Measurements from ENCODE around the gene GARIN6.
A peak's percentile ranks its signal among the peaks of the same experiment; 100 is the strongest.
"Not testable (repeated sequence)": the region's sequence is repeated elsewhere in the genome, so short reads cannot be mapped to it uniquely, and the experiment has no call there.

GARIN6 gene

DNA sequence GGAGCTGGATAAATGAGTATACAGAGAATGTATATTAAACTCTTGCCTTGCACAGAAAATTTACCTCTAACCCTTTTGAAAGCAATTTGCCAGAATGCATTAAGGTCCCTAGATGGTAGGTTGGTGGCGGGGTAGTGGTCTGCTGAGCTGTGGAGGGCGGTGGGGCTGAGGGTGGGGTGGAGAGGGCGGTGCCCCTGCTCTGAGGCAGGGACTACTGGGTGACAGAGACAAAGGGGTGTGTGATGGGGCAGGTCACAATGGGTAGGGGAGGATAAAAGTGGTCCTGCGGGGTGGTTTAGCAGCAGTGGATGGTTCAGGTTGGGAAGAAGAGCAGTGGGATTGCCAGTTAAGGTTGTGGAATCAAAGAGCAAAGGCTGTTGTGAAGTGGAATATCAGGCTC lies at the start of gene GARIN6:
Gene GARIN6 (plus strand): TSS at position 301 of the 400 bp plus-strand sequence. CDS start 422 bp downstream, outside the sequence.
- no peak for DNase-seq (ENCODE audit: extremely low spot score, insufficient read length, low read depth)
- FAIRE-seq, result no peak

- FAIRE-seq, result no peak
Measured at GRCh38 chr12:99598785-99599184, 48.8 kb upstream of the GARIN6 start.

DNA sequence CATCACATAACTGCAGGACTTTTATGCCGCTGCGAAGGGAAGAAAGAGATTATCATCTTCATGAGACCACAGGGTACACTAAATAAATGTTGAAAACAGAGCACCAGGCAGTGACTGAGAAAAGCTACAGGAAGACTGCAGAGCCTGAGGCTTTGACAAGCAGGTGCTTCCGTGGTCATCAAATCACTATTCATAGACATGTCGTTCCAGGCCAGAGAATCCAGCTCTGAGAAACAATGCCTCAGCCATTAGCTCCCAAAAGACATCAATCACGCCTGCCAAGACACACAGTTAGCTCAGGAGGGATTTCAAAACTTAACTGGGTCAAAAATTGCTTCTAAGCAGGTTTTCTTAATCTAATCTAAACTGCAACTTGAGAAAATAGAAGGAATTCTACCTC lies 47.2 kb upstream of the GARIN6 start:
- FAIRE-seq (peak; percentile 86), DNase-seq (ENCODE audit: extremely low spot score, insufficient read length, low read depth) (no peak)

More at GRCh38 chr12:99598785-99599184, 48.8 kb upstream of the GARIN6 start:
- no peak for DNase-seq (ENCODE audit: extremely low spot score, insufficient read length, low read depth)

GRCh38 chr12:99609455-99610181 lies 37.9 kb upstream of the GARIN6 start:
- no peak for DNase-seq (ENCODE audit: extremely low spot score, insufficient read length, low read depth)
- no peak for FAIRE-seq

DNA sequence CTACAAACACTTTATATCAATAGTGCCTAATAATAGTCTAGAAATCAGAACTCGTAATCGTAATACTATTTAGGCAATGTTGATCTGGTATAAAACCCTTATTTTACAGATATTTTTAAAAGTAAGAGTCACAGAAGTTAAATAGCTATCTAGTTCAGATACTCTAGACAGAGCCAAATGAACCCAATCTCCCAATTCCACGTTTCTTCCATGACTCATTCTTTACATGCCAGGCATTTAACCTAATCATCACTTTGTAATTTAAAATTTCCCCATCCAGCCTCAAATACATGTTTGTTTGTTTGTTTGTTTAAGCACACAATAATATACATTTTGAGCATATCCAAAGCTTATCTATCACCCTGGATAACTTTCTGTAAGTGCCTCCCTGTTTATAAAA lies 36.4 kb upstream of the GARIN6 start:
- no peak for FAIRE-seq
- DNase-seq (ENCODE audit: extremely low spot score, insufficient read length, low read depth), result no peak

GRCh38 chr12:99611599-99611998 lies 36.0 kb upstream of the GARIN6 start:
- FAIRE-seq, result no peak

DNA sequence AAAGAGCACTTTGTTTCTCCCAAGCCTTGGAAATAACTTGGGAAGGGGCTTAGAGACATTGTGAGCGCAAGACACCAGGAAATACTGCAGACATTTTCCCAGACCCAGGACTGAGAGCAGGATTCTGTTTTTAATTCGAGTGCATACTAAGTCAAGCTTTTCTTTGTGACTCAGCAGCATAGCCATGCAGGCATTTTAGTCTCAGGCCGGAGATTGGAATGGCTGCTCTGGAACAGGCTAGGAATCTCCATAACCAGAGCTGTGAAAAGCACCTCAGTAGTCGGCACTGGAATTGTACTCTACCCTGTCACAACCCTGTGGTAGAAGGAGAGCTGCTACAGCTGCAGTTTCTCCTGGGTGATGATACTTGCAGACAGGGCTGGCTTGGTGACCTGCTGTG lies 28.9 kb upstream of the GARIN6 start:
- DNase-seq (ENCODE audit: extremely low spot score, insufficient read length, low read depth), result no peak
- FAIRE-seq, result no peak

More at GRCh38 chr12:99611599-99611998, 36.0 kb upstream of the GARIN6 start:
- DNase-seq (ENCODE audit: extremely low spot score, insufficient read length, low read depth), result no peak

DNA sequence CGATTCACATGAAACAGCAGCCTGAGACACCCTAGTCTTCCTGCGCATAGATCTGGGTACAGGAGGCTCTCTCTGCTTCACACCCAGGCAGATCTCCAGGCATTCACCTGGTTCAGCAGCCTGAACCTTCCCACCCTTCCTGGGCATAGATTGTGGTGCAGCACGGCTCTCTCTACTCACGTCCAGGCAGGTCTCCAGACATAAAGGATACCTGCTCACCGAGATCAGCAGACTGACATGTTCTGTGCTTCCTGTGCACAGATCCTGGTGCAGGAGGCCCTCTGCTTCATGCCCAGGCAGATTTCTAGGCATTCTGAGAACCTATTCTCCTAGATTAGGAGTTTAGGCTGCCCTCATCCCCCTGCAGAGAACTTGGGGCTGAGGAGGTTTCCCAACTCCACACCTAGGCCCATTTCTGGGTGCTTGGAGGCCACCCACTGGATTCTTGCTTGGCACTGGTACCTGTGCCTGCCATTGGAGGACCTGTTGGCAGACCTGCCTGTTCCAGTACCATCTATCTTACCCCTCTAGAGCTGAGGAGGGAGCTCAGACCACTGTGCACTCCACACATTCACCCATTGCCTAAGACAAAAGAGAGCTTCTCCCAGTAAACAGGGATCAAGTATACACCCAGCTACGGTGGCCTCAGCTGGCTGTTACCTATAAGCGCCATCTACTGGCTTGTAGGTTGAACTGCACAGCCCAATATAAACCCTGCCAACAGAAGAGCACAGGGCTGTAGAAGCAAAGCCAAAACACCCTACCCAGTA lies 28.0 kb upstream of the GARIN6 start:
- DNase-seq (ENCODE audit: extremely low spot score, insufficient read length, low read depth) (no peak), FAIRE-seq (peak; percentile 72)

- DNase-seq (ENCODE audit: extremely low spot score, insufficient read length, low read depth), result no peak
- no peak for FAIRE-seq
Measured at GRCh38 chr12:99620159-99620479, 27.4 kb upstream of the GARIN6 start.

DNA sequence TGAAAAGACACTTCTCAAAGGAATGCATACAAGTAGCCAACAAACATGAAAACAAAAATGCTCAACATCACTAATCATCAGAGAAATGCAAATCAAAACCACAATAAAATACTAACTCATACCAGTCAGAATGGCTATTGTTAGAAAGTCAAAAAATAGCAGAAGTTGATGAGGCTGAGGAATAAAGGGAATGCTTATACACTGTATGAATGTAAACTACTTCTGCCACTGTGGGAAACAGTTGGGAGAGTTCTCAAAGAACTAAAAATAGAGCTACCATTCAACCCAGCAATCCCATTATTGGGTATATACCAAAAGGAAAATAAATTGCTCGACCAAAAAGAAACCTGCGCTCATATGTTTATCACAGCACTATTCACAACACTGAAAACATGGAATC lies 23.0 kb upstream of the GARIN6 start:
- DNase-seq (ENCODE audit: extremely low spot score, insufficient read length, low read depth), result not testable (repeated sequence)
- peak; percentile 66 for FAIRE-seq

DNA sequence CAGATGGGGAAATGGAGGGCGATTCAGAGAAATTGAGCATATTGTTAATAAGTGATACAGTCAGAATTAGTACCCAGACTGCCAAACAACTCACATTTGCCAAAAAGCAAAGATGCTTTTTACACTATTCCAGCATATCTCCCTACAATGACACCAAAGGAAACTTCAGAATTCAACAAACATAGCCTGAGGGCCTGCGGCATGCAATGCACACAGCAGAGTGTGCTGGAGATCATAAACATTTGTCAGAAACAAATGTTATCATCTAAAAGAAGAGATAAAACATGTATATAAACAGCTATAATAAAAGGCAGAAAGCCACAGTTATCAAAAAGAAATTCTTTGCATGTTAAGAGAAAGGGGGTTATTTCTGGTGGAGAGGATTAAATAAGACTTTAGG lies 20.1 kb upstream of the GARIN6 start:
- DNase-seq (ENCODE audit: extremely low spot score, insufficient read length, low read depth) (no peak), FAIRE-seq (no peak)

GRCh38 chr12:99644629-99645028 lies 2.9 kb upstream of the GARIN6 start:
- FAIRE-seq (no peak), DNase-seq (ENCODE audit: extremely low spot score, insufficient read length, low read depth) (no peak)

- FAIRE-seq (no peak), DNase-seq (ENCODE audit: extremely low spot score, insufficient read length, low read depth) (no peak)
Measured at GRCh38 chr12:99648183-99648582, 630 bp downstream of the GARIN6 start.

DNA sequence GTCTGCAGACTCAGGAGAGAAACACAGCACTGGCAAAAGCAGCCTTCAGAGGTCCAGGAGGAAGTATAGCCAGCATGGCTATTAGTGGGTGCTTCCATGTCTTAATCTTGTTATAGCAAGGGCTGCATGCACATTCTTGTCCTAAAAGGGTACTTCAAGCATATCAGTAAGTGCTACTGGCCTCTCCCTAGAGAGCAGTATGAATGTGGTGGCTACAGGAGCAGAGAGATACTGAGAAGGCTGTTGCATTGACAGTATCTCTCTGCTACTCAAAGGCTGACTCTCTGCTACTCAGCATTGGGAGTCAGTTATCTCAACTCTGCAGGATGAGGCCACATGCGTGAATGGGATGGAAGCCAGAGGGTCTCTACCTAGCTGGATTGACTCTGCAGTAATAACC lies 2.0 kb downstream of the GARIN6 start:
- DNase-seq (ENCODE audit: extremely low spot score, insufficient read length, low read depth), result no peak
- FAIRE-seq, result no peak

GRCh38 chr12:99658671-99659349 lies 11.3 kb downstream of the GARIN6 start:
- DNase-seq (ENCODE audit: extremely low spot score, insufficient read length, low read depth) (no peak), FAIRE-seq (peak; percentile 71)

GRCh38 chr12:99670635-99671034 lies 23.1 kb downstream of the GARIN6 start:
- DNase-seq (ENCODE audit: extremely low spot score, insufficient read length, low read depth), result no peak
- FAIRE-seq, result no peak

- FAIRE-seq (no peak), DNase-seq (ENCODE audit: extremely low spot score, insufficient read length, low read depth) (no peak)
Measured at GRCh38 chr12:99680276-99680675, 32.7 kb downstream of the GARIN6 start.

GRCh38 chr12:99686142-99686541 lies 38.6 kb downstream of the GARIN6 start:
- no peak for FAIRE-seq
- DNase-seq (ENCODE audit: extremely low spot score, insufficient read length, low read depth), result no peak

DNA sequence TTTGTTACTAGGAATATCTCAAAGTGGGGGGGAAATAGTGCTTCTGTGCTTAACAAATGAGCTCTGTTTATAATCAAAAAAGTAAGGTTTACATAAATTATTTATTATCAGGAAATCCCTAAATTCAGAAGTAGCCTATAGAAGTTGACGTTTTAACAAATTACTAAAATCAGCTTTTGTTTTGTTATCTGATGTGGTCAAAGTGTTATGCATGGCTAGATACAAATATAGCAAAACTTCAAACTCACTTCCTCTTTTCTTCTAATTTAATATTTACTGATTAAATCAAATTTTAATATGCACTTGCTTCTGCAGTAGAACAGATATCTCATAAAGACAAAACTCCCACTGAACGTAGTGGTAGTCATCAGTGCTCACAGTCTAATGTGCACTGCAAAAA lies 47.5 kb downstream of the GARIN6 start:
- DNase-seq (ENCODE audit: extremely low spot score, insufficient read length, low read depth) (no peak), FAIRE-seq (no peak)

All from GM18507 (cell line).